SU-DHL-6 (cell line): ENCODE measurements around the gene WFDC10A.

ENCODE experiments used
- CTCF ChIP-seq: fragments of 200-600 bp; sonication (generic); IDR thresholded peaks from one replicate; pipeline ENCODE4 v1.5.1; 2017; ENCODE audit warnings: antibody characterized with exemption, mild to moderate bottlenecking, low read length, moderate library complexity; ENCODE audit not compliant: insufficient read depth, poor library complexity, severe bottlenecking
- EZH2phosphoT487 ChIP-seq: fragments of 200-600 bp; sonication (generic), shearing (Covaris generic); conservative IDR thresholded peaks from 2 replicates; pipeline ENCODE4 v1.6.1; 2018; ENCODE audit warnings: mild to moderate bottlenecking, antibody characterized with exemption, low read length, moderate library complexity, mixed read lengths

- TF ChIP-seq CTCF (no peak), EZH2phosphoT487 (no peak)
These were observed 11.9 kb upstream of the WFDC10A start for GRCh38 chr20:45617591-45617990.
